T47D (cell line): Measurements from ENCODE around the gene TESK1.
A peak's percentile ranks its signal among the peaks of the same experiment; 100 is the strongest.

ENCODE experiments used
- DNase-seq, 2 experiments: peaks; one replicate each; pipeline versions ENCODE4 v3.0.0 to v3.0.0-alpha.2; 2011 to 2012; ENCODE audit warnings: low read depth in 1 of 2, low spot score in 1 of 2
- JUND ChIP-seq: IDR thresholded peaks from 2 replicates; pipeline ENCODE4 v1.6.1; 2012; ENCODE audit warnings: low read depth
- in situ Hi-C: cut with HindIII; loops from 2 replicates; pipeline ENCODE4 v1.10.0; 2016; ENCODE audit warnings: low sequenced_read_pairs, low pct_unique_long_range_greater_than_20kb

Gene TESK1, protein sequence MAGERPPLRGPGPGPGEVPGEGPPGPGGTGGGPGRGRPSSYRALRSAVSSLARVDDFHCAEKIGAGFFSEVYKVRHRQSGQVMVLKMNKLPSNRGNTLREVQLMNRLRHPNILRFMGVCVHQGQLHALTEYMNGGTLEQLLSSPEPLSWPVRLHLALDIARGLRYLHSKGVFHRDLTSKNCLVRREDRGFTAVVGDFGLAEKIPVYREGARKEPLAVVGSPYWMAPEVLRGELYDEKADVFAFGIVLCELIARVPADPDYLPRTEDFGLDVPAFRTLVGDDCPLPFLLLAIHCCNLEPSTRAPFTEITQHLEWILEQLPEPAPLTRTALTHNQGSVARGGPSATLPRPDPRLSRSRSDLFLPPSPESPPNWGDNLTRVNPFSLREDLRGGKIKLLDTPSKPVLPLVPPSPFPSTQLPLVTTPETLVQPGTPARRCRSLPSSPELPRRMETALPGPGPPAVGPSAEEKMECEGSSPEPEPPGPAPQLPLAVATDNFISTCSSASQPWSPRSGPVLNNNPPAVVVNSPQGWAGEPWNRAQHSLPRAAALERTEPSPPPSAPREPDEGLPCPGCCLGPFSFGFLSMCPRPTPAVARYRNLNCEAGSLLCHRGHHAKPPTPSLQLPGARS

DNA sequence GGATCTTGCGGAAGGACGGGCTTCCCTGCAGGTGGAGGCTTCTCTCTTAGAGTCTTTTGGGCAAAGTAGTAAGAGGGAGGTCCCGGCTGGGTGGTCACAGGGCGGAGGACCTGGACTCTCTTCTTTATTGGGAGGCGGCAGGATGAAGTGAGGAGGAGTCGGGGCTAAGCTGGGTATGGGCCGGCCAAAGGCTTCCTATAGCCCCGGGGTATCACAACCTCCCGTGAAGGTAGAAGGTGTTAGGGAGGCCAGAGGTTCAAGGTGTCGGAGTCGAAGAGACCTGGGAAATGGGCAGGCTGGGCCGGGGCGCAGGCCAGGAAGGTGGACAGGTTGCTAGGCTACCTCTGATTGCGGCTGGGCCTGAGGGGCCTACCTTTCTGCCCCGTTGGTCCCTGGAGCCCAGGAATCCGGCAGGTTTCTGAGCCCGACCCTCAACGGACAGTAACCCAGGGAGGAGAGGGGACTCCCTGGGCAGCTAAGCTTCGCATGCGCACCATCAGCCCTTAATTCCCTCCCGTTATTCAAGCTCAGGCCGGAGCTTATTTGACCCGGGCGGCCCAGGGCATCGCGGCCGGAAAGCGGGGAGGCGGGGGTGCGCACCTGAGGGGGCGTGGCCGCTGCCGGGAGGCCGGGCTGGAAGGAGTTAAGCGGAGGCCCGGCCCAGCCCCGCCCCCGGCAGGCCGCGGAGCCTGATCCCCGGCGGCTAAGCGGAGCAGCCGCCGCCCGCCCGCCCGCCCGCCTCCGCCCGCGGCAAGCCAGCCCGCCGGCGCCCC is at the start of gene TESK1:
TESK1 (plus strand) TSS at position 685 of the 773 bp plus-strand sequence. CDS start 358 bp downstream, outside the sequence.
- in situ Hi-C loops: no loop called here
- DNase-seq: peak; percentile 68 to 79
- no peak for TF ChIP-seq JUND

DNA sequence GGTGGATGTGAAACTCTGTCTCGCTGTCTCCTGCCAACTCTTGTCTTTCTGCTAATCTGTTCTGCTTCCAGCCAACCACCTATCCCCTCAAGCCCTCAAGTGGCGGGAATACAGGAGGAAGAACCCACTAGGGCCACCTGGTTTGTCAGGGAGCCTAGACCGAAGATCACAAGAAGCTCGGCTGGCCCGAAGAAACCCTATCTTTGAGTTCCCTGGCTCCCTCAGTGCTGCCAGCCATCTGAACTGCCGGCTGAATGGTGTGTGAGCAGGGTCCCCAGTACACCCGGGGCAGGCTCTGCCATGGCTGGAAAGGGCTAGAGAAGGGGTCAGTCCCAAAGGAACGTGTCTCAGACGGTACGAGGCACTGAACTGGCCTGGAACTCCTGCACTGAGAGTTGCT is 49.2 kb upstream of the TESK1 start:
- no peak for DNase-seq
- no peak for TF ChIP-seq JUND
- in situ Hi-C loops: no loop called here

GRCh38 chr9:35556776-35557175 is 48.3 kb upstream of the TESK1 start:
- TF ChIP-seq JUND: no peak
- in situ Hi-C loops: no loop called here
- no peak for DNase-seq

- in situ Hi-C loops: no loop called here
- no peak for TF ChIP-seq JUND
- DNase-seq: no peak
Observed at GRCh38 chr9:35557320-35557719, 47.7 kb upstream of the TESK1 start.

DNA sequence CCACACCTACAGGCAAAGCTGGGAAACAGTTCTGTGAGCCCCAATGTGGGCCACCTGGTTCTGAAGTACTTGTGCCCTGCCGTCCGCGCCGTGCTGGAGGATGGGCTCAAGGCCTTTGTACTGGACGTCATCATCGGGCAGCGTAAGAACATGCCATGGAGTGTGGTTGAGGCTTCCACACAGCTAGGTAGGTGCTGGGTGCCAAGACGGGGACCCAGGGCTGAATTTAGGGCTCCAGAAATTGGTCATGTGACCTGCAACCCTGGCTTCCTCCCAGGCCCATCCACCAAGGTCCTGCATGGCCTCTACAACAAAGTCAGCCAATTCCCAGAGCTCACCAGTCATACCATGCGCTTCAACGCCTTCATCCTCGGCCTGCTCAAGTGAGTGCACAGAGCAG is 46.9 kb upstream of the TESK1 start:
- in situ Hi-C loops: no loop called here
- TF ChIP-seq JUND: no peak
- no peak for DNase-seq

DNA sequence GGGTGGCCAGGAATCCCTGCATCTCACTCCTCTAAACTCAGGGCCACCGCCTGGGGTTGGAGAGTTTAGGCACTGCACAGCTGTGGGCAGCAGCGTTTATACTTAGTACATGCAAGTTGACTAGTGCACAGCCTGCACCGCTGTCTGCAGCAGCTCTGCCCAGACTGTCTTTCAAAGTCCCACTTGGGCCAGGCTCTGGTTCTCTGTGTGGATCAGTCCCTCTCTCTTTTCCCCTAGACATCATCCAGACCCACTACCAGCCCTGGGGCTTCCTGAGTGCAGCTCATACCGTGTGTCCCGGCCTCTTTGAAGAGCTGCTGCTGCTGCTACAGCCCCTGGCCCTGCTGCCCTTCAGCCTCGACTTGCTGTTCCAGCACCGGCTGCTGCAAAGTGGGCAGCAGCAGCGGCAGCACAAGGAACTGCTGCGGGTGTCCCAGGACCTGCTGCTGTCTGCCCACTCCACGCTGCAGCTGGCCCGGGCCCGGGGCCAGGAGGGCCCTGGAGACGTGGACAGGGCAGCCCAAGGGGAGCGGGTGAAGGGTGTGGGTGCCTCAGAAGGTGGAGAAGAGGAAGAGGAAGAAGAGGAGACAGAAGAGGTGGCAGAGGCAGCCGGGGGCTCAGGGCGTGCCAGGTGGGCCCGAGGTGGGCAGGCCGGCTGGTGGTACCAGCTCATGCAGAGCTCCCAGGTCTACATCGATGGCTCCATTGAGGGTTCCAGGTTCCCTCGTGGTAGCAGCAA is 45.1 kb upstream of the TESK1 start:
- no peak for TF ChIP-seq JUND
- in situ Hi-C loops: no loop called here
- DNase-seq: no peak

DNA sequence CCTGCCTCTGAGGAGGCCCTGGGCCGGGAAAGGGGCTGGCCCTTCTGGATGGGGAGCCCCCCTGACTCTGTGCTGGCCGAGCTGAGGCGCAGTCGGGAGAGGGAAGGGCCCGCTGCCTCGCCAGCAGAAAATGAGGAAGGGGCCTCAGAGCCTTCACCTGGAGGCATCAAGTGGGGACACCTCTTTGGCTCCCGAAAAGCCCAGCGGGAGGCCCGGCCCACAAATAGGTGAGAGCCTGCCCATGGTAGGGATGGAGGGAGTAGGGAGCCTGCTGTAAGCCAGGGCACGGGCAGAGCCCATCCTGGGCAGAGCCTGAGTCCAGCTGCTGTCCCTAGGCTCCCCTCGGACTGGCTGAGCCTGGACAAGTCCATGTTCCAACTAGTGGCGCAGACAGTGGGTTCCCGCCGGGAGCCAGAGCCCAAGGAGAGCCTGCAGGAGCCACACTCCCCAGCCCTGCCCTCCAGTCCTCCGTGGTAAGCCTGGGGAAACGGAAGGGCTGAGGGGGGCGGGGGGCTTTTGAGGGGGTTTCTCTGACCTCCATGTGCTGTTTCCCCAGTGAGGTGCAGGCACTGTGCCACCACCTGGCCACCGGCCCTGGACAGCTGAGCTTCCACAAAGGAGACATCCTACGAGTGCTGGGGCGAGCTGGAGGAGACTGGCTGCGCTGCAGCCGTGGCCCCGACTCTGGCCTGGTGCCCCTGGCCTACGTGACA is 44.3 kb upstream of the TESK1 start:
- DNase-seq: no peak
- in situ Hi-C loops: no loop called here
- TF ChIP-seq JUND: no peak

GRCh38 chr9:35561468-35562261 is 43.4 kb upstream of the TESK1 start:
- DNase-seq: no peak
- TF ChIP-seq JUND: no peak
- in situ Hi-C loops: no loop called here

DNA sequence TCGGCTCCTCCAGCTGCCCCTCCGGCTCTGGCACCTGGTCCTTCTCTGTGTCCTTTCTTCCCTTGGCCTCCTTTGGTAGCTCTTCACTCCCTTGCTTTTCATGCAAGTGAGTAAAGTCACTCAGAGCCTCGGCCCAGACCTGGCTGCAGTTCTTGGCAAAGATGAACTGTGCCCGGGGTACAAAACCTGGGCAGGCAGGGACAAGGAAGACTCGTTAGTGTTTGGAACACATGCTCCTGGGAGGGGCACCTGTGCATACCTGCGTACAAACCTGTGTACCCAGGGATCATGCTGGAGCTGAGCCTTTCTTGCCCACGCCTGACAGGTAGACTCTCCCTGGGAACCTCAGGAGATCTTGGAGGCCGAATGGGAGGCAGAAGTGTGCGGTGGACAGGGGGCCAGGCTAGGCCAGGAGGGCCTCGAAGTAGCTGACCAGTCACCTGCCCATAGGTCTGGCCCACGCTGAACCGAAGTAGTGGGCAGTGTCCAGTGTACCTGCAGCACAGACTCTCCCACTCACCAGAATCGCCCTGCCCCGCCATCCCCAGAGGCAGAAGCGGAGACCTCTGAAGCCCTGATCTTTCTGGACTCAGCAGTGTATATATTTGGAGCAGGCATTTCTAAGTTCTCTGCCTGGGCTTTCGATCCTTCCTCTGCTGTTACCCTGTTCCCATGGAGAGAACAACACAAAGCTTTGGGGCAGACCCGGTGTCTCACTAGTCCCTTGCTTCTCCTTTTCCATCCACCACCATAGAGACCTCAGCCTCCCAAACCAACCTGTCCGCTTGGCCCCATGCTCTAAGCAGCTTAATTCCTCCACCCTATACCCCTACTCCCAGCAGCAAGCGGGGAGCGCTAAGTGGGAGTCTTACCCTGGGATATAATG is 41.9 kb upstream of the TESK1 start:
- in situ Hi-C loops: no loop called here
- TF ChIP-seq JUND: no peak
- no peak for DNase-seq

DNA sequence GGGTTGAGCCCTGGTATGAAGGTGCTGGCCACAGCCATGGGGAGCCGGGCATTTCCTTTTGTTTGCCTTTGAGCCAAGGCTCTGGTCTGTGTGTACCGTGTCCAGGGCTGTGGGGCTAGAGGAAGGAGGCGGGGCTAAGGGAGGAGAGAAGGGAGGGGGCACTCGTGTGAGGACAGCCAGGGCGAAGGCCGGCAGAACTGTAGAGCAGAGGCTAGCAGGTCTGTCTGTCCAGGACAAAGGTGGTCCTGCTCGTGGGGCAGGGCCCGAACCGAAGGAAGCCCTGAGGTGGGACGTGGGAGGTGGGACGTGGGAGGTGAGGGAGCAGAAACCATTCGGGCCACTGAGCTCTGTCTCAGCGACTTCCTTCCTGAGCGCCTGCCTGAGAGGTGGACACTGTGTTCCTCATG is 41.3 kb upstream of the TESK1 start:
- in situ Hi-C loops: no loop called here
- no peak for DNase-seq
- TF ChIP-seq JUND: no peak
